ENCODE results near the gene ABHD10. TPM values are rescaled to one million over a fixed set of nuclear protein-coding genes. Genes with fewer than 3 reads are reported as not detected.

Gene ABHD10
- total RNA-seq, 1 experiment from 2014 or later, result 21.8 TPM

- H3K79me1 ChIP-seq (ENCODE audit: insufficient read depth, low read depth, low read length, poor library complexity, severe bottlenecking), result no peaks in the 10 kb centered on the region
- H4K91ac ChIP-seq (ENCODE audit: insufficient read length, low read depth, low read length), result no peak overlapping the region
- no CpG with 5 or more reads among the region's 4 CpGs for WGBS (ENCODE audit: extremely low coverage, insufficient read length, low lambda C conversion rate)
- no peak overlapping the region for H3K14ac ChIP-seq (ENCODE audit: insufficient read depth, low read length)
- no peak overlapping the region for H3K4ac ChIP-seq (ENCODE audit: low read depth, low read length)
- H3K23ac ChIP-seq (ENCODE audit: insufficient read length, low read depth, low read length), result no peak overlapping the region
- H3K18ac ChIP-seq (ENCODE audit: insufficient read length, low read depth, low read length), result no peak overlapping the region
- H3K56ac ChIP-seq (ENCODE audit: insufficient read length, low read depth, low read length), result no peak overlapping the region
- no peak overlapping the region for H3K4me3 Mint-ChIP-seq
- no peak overlapping the region for H2BK20ac ChIP-seq (ENCODE audit: low read depth, low read length, poor library complexity, severe bottlenecking)
- H3K23me2 ChIP-seq (ENCODE audit: insufficient read length, low read depth, low read length, poor library complexity, severe bottlenecking), result no peaks in the 10 kb centered on the region
- no peak for DNase-seq
- no peak overlapping the region for H2AK5ac ChIP-seq (ENCODE audit: insufficient read length, low read length)
- H3K27ac Mint-ChIP-seq, result no peak overlapping the region
- no peak overlapping the region for H2BK5ac ChIP-seq (ENCODE audit: insufficient read length, low read length)
- no peak overlapping the region for H2BK120ac ChIP-seq (ENCODE audit: low read depth, low read length, poor library complexity, severe bottlenecking)
- H3K4me1 Mint-ChIP-seq, result no peaks in the 10 kb centered on the region
- no peaks in the 10 kb centered on the region for H3K79me2 ChIP-seq (ENCODE audit: insufficient read depth, low read length)
- no peak overlapping the region for H3K27ac ChIP-seq (ENCODE audit: insufficient read length, low read depth, low read length)
- H3K9me3 Mint-ChIP-seq, result no peaks in the 10 kb centered on the region
- no peak overlapping the region for H2AFZ ChIP-seq (ENCODE audit: low read length)
- H3K36me3 Mint-ChIP-seq (ENCODE audit: insufficient read depth in 1 of 3, low read depth in 3 of 3), result peaks cover 0 to under 1% (median 0%) of the 10 kb centered on the region in 3 experiments; a peak in 3 of 7 replicates
- H2BK15ac ChIP-seq (ENCODE audit: low read depth, low read length), result no peak overlapping the region
- no peaks in the 10 kb centered on the region for H3K4me1 ChIP-seq (ENCODE audit: insufficient read depth, low read length)
- H2BK12ac ChIP-seq (ENCODE audit: insufficient read length, low read depth, low read length), result no peak overlapping the region
- H3K27me3 Mint-ChIP-seq (ENCODE audit: low read depth), result no peaks in the 10 kb centered on the region
- no peak overlapping the region for H3K9ac ChIP-seq (ENCODE audit: extremely low read depth, insufficient read length, low read length)
- no peak overlapping the region for H4K8ac ChIP-seq (replicated peaks; ENCODE audit: insufficient read length, low read depth, low read length)
- no peak overlapping the region for H4K5ac ChIP-seq (ENCODE audit: insufficient read length, low read depth, low read length)
- no peak overlapping the region for H3T11ph ChIP-seq (ENCODE audit: low read length)
- TF ChIP-seq CTCF (conservative IDR thresholded peaks at IDR 0.05), result no peak
- H3K4me2 ChIP-seq (ENCODE audit: insufficient read depth, insufficient read length, low read length), result no peak overlapping the region
- H3K9me3 ChIP-seq (ENCODE audit: control insufficient read depth, low read depth, low read length), result no peaks in the 10 kb centered on the region
- H3K27me3 ChIP-seq (ENCODE audit: insufficient read depth, low read length), result no peaks in the 10 kb centered on the region
- no peaks in the 10 kb centered on the region for H4K20me1 ChIP-seq (ENCODE audit: control insufficient read depth, insufficient read depth, insufficient read length)
Observed at GRCh38 chr3:111944372-111944771, 34.5 kb upstream of the ABHD10 start.
